Measurements from ENCODE around the gene KRIT1. TPM values are rescaled to one million over a fixed set of nuclear protein-coding genes. Genes with fewer than 3 reads are reported as not detected.

KRIT1 gene
- total RNA-seq, 1 experiment from 2014 or later, result 34.9 TPM

DNA sequence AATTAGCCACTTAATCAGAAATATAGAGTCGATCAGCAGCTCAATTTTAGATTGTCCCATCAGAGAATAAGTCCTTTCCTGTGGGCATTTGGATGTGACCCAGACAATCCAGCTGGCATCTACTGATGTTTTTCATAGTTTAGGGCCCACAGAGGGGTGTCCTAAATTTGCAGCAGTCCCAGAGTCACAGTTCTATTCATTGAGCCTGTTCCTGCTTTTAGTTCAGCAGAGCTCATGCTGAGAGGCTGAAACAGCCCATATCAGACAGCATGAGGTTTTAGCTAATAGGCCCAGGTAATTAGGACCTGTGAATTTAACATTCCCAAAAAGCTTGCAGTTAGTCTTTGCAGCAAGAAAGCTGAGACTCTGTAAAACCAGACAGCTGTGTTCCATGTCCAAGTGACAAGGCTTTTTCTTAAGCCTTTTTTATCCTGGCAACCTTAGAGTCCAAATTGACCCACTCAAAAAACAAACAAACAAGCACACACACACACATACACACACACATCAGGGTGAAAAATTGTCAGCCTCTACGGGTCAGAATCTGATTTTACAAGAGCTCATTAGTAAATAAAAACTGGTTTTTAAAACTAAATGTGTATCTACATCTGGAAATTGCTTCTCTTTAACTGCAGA, 33.8 kb upstream of the KRIT1 start:
- Histone ChIP-seq H3T11ph (ENCODE audit: low read length) (no peak overlapping the region), H2BK12ac (ENCODE audit: insufficient read length, low read depth, low read length) (no peak overlapping the region), H3K23ac (ENCODE audit: insufficient read length, low read depth, low read length) (no peak overlapping the region), H2AFZ (ENCODE audit: low read length) (no peak overlapping the region), H3K79me1 (ENCODE audit: insufficient read depth, low read depth, low read length, poor library complexity, severe bottlenecking) (peaks cover 3% of the 10 kb centered on the region), H4K8ac (replicated peaks; ENCODE audit: insufficient read length, low read depth, low read length) (no peak overlapping the region), H3K27ac (ENCODE audit: insufficient read length, low read depth, low read length) (no peak overlapping the region), H2BK120ac (ENCODE audit: low read depth, low read length, poor library complexity, severe bottlenecking) (no peak overlapping the region), H3K27me3 (ENCODE audit: insufficient read depth, low read length) (no peaks in the 10 kb centered on the region), H3K18ac (ENCODE audit: insufficient read length, low read depth, low read length) (no peak overlapping the region), H2BK20ac (ENCODE audit: low read depth, low read length, poor library complexity, severe bottlenecking) (no peak overlapping the region), H3K4me1 (ENCODE audit: insufficient read depth, low read length) (peaks cover 2% of the 10 kb centered on the region; the same call in 1 of the 2 replicates), H2BK5ac (ENCODE audit: insufficient read length, low read length) (no peak overlapping the region), H4K5ac (ENCODE audit: insufficient read length, low read depth, low read length) (no peak overlapping the region), H3K4me2 (ENCODE audit: insufficient read depth, insufficient read length, low read length) (no peak overlapping the region), H3K4ac (ENCODE audit: low read depth, low read length) (no peak overlapping the region), H4K91ac (ENCODE audit: insufficient read length, low read depth, low read length) (no peak overlapping the region), H2BK15ac (ENCODE audit: low read depth, low read length) (no peak overlapping the region), H3K9ac (ENCODE audit: extremely low read depth, insufficient read length, low read length) (no peak overlapping the region), H3K9me3 (ENCODE audit: control insufficient read depth, low read depth, low read length) (no peaks in the 10 kb centered on the region), H4K20me1 (ENCODE audit: control insufficient read depth, insufficient read depth, insufficient read length) (no peaks in the 10 kb centered on the region), H2AK5ac (ENCODE audit: insufficient read length, low read length) (no peak overlapping the region), H3K14ac (ENCODE audit: insufficient read depth, low read length) (no peak overlapping the region), H3K23me2 (ENCODE audit: insufficient read length, low read depth, low read length, poor library complexity, severe bottlenecking) (no peaks in the 10 kb centered on the region), H3K79me2 (ENCODE audit: insufficient read depth, low read length) (peaks cover 3% of the 10 kb centered on the region; the same call in 1 of the 2 replicates), H3K56ac (ENCODE audit: insufficient read length, low read depth, low read length) (no peak overlapping the region)
- H3K9me3 Mint-ChIP-seq, result peaks cover 0 to 5% of the 10 kb centered on the region in 2 experiments; a peak in 2 of 5 replicates
- peaks cover 13 to 19% of the 10 kb centered on the region in 2 experiments for H3K4me1 Mint-ChIP-seq
- no peak overlapping the region for H3K4me3 Mint-ChIP-seq
- no peak for DNase-seq
- peak overlapping the region; percentile 5 to 94 (median 83); a peak in 5 of 7 replicates for H3K27ac Mint-ChIP-seq
- no CpG with 5 or more reads among the region's 2 CpGs for WGBS (ENCODE audit: extremely low coverage, insufficient read length, low lambda C conversion rate)
- TF ChIP-seq, protein P1, sequence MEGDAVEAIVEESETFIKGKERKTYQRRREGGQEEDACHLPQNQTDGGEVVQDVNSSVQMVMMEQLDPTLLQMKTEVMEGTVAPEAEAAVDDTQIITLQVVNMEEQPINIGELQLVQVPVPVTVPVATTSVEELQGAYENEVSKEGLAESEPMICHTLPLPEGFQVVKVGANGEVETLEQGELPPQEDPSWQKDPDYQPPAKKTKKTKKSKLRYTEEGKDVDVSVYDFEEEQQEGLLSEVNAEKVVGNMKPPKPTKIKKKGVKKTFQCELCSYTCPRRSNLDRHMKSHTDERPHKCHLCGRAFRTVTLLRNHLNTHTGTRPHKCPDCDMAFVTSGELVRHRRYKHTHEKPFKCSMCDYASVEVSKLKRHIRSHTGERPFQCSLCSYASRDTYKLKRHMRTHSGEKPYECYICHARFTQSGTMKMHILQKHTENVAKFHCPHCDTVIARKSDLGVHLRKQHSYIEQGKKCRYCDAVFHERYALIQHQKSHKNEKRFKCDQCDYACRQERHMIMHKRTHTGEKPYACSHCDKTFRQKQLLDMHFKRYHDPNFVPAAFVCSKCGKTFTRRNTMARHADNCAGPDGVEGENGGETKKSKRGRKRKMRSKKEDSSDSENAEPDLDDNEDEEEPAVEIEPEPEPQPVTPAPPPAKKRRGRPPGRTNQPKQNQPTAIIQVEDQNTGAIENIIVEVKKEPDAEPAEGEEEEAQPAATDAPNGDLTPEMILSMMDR (conservative IDR thresholded peaks at IDR 0.05), result no peak
- H3K36me3 Mint-ChIP-seq (ENCODE audit: insufficient read depth in 1 of 3, low read depth in 3 of 3), result peaks cover 5 to 8% (median 6%) of the 10 kb centered on the region in 3 experiments; a peak in 6 of 7 replicates
- H3K27me3 Mint-ChIP-seq (ENCODE audit: low read depth), result no peaks in the 10 kb centered on the region

Data from H9 (cell line).